Measurements from ENCODE around the gene PPM1A. TPM values are rescaled to one million over a fixed set of nuclear protein-coding genes. Genes with fewer than 3 reads are reported as not detected.
A peak's percentile ranks its signal among the peaks of the same experiment; 100 is the strongest.

Gene PPM1A
- total and polyA plus RNA-seq, 2 experiments from 2014 or later: 29.8 to 34.1 TPM

DNA sequence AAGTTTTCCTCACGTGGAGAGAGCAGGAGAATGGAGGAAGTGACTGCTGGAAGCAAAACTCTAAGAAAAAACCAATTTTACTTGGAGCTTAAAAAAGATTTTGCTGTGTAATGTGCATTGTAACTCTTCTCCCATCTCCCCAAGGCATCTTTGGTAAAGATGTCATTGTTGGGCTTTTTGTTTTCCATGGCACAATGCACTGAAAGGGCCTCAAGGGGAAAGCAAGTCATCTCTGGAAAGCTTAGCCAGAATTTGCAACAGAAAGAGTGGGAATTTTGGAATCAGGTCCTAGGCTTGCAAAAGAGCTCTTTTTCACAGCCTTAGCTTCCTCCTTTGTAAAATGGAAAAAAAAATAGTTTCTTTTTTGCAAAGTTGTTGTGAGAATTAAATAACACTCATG lies 7.9 kb upstream of the PPM1A start:
- Histone ChIP-seq H3F3A (replicated peaks; ENCODE audit: low read depth) (no peaks in the 10 kb centered on the region), H3K4me2 (peak overlapping the region; percentile 31), H3K27ac (ENCODE audit: low read depth) (no peak overlapping the region), H3K4me3 (no peak overlapping the region), H3K4me1 (ENCODE audit: insufficient read depth) (peaks cover 23% of the 10 kb centered on the region), H3K79me2 (replicated peaks; ENCODE audit: insufficient read depth) (no peaks in the 10 kb centered on the region), H4K20me1 (replicated peaks; ENCODE audit: insufficient read depth) (no peaks in the 10 kb centered on the region), H3K36me3 (ENCODE audit: insufficient read depth) (no peaks in the 10 kb centered on the region), H3K27me3 (ENCODE audit: insufficient read depth) (no peaks in the 10 kb centered on the region), H2AFZ (peak overlapping the region; percentile 95; the same call in 1 of the 2 replicates), H3K9me2 (ENCODE audit: insufficient read depth) (0 out of 2 replicates have a peak, but pooled peaks cover 3% of the 10 kb centered on the region)
- no peaks in the 10 kb centered on the region for H3K9me3 Mint-ChIP-seq
- no peak overlapping the region for H3K4me3 Mint-ChIP-seq
- peaks cover 20% of the 10 kb centered on the region for H3K4me1 Mint-ChIP-seq
- no peak for DNase-seq (ENCODE audit: low spot score)
- H3K27me3 Mint-ChIP-seq (ENCODE audit: insufficient read depth, low read depth, poor library complexity): peaks cover 4% of the 10 kb centered on the region
- TF ChIP-seq, protein P1, sequence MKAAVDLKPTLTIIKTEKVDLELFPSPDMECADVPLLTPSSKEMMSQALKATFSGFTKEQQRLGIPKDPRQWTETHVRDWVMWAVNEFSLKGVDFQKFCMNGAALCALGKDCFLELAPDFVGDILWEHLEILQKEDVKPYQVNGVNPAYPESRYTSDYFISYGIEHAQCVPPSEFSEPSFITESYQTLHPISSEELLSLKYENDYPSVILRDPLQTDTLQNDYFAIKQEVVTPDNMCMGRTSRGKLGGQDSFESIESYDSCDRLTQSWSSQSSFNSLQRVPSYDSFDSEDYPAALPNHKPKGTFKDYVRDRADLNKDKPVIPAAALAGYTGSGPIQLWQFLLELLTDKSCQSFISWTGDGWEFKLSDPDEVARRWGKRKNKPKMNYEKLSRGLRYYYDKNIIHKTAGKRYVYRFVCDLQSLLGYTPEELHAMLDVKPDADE (IDR thresholded peaks at IDR 0.05): no peak
- TF ChIP-seq REST (IDR thresholded peaks at IDR 0.05; ENCODE audit: unreplicated experiment) (no peak), JUNB (IDR thresholded peaks at IDR 0.05; ENCODE audit: unreplicated experiment) (no peak)
- no peak for ATAC-seq
- H3K27ac Mint-ChIP-seq: no peak overlapping the region; the same call in 1 of the 2 replicates
- H3K36me3 Mint-ChIP-seq (ENCODE audit: low read depth): no peaks in the 10 kb centered on the region

- no peak overlapping the region for H3K27ac ChIP-seq (ENCODE audit: low read depth)
- H4K20me1 ChIP-seq (replicated peaks; ENCODE audit: insufficient read depth): no peaks in the 10 kb centered on the region
- ATAC-seq (no peak), DNase-seq (ENCODE audit: low spot score) (no peak)
- H3K4me3 ChIP-seq: no peak overlapping the region
- Mint-ChIP-seq H3K9me3 (no peaks in the 10 kb centered on the region; the same call in 2 of the 3 replicates), H3K27ac (no peak overlapping the region), H3K4me1 (peaks cover 29% of the 10 kb centered on the region), H3K27me3 (ENCODE audit: insufficient read depth, low read depth, poor library complexity) (peaks cover 4% of the 10 kb centered on the region), H3K36me3 (ENCODE audit: low read depth) (peaks cover 3% of the 10 kb centered on the region; the same call in 1 of the 3 replicates), H3K4me3 (no peak overlapping the region)
- H3K4me1 ChIP-seq (ENCODE audit: insufficient read depth): peaks cover 26% of the 10 kb centered on the region
- no peaks in the 10 kb centered on the region for H3K27me3 ChIP-seq (ENCODE audit: insufficient read depth)
- no peak overlapping the region for H2AFZ ChIP-seq
- H3F3A ChIP-seq (replicated peaks; ENCODE audit: low read depth): no peaks in the 10 kb centered on the region
- H3K79me2 ChIP-seq (replicated peaks; ENCODE audit: insufficient read depth): no peaks in the 10 kb centered on the region
- no peaks in the 10 kb centered on the region for H3K36me3 ChIP-seq (ENCODE audit: insufficient read depth)
- H3K4me2 ChIP-seq: no peak overlapping the region
- 0 out of 2 replicates have a peak, but pooled peaks cover 3% of the 10 kb centered on the region for H3K9me2 ChIP-seq (ENCODE audit: insufficient read depth)
- TF ChIP-seq ZNF114 (CRISPR knock-in tag; IDR thresholded peaks at IDR 0.05): no peak
- no peak for TF ChIP-seq POLR2AphosphoS5 (IDR thresholded peaks at IDR 0.05; ENCODE audit: low read depth)
- no peak for TF ChIP-seq EZH2phosphoT487 (IDR thresholded peaks at IDR 0.05; ENCODE audit: unreplicated experiment)
- no peak for TF ChIP-seq ZNF331 (CRISPR knock-in tag; IDR thresholded peaks at IDR 0.05; ENCODE audit: low read depth)
- no peak for TF ChIP-seq EZH2 (IDR thresholded peaks at IDR 0.05; ENCODE audit: low read depth, unreplicated experiment)
- TF ChIP-seq, protein P2, sequence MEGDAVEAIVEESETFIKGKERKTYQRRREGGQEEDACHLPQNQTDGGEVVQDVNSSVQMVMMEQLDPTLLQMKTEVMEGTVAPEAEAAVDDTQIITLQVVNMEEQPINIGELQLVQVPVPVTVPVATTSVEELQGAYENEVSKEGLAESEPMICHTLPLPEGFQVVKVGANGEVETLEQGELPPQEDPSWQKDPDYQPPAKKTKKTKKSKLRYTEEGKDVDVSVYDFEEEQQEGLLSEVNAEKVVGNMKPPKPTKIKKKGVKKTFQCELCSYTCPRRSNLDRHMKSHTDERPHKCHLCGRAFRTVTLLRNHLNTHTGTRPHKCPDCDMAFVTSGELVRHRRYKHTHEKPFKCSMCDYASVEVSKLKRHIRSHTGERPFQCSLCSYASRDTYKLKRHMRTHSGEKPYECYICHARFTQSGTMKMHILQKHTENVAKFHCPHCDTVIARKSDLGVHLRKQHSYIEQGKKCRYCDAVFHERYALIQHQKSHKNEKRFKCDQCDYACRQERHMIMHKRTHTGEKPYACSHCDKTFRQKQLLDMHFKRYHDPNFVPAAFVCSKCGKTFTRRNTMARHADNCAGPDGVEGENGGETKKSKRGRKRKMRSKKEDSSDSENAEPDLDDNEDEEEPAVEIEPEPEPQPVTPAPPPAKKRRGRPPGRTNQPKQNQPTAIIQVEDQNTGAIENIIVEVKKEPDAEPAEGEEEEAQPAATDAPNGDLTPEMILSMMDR (conservative IDR thresholded peaks at IDR 0.05; ENCODE audit: low read depth in 2 of 2): no peak
- TF ChIP-seq NANOG (IDR thresholded peaks at IDR 0.05; ENCODE audit: borderline replicate concordance): no peak
- no peak for TF ChIP-seq REST (IDR thresholded peaks at IDR 0.05; ENCODE audit: unreplicated experiment)
- no peak for TF ChIP-seq JUNB (IDR thresholded peaks at IDR 0.05; ENCODE audit: unreplicated experiment)
Observed at GRCh38 chr14:60242429-60242828, 6.6 kb upstream of the PPM1A start.

All from GM23338 (cell line).